Stimulated activated CD4-positive, alpha-beta T cell treated with anti-CD3 and anti-CD28 coated beads, Interleukin-1b, Interleukin-23, amount 100 ng/mL, for 1 hour (primary cell): ENCODE measurements around the gene RABEP2.
"Not testable (repeated sequence)": the region's sequence is repeated elsewhere in the genome, so short reads cannot be mapped to it uniquely, and the experiment has no call there.

Experiments
- DNase-seq, 2 donors: peaks; one replicate each; pipeline ENCODE4 v3.0.0-alpha.2; 2020; ENCODE audit warnings: low read depth in 2 of 2

RABEP2 gene

DNA sequence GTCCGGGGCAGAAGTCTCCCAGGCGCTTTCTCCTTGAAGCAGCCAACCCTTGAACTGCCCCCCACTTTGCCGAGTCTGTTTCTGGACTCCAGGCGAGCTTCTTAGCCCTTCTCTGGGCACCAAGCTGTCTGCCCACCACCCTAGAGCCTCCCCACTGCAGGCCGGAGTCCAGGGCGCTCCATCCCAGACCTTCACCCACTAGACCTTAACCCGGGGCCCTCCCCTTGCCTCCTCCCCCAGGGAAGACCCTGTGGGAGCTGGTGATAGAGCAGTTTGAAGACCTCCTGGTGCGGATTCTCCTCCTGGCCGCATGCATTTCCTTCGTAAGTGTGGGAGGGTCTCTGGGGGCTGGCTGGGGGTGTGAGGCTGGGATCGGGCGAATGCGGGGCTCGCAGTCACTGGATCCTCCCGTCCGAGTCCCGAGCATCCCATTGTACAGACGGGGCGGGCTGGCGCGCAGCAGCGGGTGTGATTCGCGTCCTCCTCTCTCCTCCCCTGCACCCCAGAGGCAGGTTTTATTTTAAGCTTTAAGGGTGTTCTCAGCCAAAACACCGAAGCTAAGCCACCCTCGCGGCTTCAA lies 45.7 kb downstream of the RABEP2 start:
- DNase-seq, result no peak

DNA sequence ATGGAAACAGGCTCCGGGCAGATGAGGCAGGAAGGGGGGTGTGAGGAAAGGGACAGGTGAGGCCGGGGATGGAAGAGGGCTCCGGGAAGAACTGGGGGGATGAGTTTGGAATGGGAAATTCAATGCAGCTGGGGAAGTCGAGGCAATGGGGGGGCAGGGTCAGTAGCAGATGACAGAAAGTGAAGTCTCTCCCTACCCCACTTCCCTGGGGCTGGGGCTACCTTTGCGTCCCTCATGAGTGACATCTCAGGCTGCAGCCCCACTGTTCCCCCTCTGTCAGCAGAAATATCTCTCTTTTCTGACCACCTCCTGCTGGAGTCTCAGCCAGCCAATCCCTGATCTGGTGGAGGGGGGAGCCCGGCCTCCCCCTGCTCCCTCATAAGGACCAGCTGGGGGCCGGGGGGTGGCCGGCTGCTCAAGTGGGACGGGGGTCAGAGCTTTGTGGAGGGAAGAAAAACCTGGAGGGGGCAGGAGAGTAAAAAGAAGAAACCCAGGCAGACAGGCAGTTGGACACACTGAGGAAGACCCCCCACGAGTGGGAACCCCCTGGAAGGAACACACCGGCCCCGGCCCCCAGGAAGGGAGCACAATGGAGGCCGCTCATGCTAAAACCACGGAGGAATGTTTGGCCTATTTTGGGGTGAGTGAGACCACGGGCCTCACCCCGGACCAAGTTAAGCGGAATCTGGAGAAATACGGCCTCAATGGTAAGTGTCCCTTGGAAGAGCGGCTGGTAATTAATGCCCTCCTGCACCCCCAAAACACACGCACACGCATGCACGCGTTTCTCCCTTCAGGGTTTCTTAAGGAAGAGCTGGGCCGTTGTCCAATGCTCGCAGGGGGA lies 46.7 kb downstream of the RABEP2 start, which contains the start of gene ATP2A1:
TSS of gene ATP2A1 (plus strand) at position 406 of the 844 bp plus-strand sequence. CDS start at position 590, 184 bp downstream.
- DNase-seq, result no peak

DNA sequence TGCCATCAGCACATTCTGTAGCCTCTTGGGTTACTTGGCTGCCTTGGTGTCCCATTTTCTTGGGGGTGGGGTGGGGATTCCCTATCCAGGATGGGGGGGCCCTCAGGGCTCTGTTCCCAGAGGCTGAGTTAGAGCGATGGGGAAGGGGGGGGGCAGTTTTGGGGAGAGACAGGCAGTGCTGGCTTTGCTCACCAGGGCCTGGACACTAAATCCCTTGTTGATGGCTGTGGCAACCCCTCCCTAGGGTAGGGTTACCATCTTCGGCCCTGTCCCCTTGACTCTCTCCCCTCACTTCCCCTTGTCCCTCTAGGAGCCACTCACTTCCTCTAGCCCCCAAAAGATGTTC lies 47.4 kb downstream of the RABEP2 start:
- DNase-seq, result no peak

DNA sequence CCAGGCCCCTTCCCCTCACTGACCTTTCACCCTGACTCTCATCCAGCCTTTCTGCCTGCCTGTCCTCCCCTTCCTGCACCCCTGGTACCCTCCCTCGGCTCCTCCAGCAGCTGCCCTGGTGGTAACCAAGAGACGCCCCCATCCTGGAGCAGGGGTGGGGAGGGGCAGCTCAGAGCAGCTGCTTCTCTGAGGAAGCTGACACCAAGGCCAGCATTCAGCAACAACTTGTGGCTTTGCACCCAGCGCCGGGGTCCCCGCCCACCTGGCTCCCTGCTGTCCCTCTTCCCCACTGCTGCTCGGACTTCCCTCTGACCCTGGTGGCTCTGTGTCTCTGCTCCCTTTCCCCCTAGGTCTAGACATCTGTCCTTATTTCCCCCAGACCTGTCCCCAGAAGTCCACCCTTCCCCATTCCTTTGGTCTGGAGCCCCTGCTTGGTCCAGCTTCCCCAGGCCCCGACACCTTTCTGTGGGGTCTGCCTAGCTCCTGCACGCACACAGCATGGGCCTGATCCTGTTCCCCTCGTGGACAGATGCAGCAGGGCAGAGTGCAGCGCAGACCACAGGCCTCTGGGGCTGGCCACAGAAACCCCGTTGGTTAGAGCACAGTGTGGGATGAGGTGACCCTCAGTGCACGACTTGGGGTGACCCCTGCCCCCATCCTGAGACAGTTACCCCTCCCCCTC lies 47.9 kb downstream of the RABEP2 start:
- DNase-seq, result no peak

DNA sequence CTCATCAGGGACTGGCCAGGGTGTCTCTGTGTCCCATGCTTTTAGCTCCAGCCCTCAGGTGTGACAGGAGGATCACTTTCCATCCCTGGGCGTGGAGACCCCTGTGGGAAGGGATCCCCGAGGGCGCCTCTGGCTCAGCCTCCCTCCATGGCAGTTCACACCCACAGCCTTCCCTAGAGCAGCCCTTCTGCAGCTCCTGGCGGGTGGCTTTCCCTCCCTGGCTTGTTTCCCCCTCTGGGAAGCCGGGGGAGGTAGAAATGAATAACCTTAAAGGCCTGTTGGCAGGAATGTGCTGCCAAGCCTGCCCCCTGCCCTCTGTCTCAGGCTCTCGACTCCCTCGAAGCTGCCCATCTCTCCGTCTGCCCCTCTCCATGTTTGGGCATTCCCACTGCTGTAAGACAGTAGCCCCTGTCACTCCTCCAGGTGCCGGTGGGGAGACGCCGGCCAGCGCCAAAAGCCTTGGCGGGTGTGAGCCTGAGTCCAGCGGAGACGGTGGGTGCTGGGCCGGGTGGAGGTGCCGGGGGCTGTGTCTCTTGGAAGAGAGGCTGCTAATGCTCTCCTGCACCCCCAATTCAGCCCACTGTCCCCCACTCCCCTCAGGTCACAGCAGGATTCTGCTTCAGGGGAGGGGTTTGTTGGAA lies 48.9 kb downstream of the RABEP2 start:
- DNase-seq, result no peak

DNA sequence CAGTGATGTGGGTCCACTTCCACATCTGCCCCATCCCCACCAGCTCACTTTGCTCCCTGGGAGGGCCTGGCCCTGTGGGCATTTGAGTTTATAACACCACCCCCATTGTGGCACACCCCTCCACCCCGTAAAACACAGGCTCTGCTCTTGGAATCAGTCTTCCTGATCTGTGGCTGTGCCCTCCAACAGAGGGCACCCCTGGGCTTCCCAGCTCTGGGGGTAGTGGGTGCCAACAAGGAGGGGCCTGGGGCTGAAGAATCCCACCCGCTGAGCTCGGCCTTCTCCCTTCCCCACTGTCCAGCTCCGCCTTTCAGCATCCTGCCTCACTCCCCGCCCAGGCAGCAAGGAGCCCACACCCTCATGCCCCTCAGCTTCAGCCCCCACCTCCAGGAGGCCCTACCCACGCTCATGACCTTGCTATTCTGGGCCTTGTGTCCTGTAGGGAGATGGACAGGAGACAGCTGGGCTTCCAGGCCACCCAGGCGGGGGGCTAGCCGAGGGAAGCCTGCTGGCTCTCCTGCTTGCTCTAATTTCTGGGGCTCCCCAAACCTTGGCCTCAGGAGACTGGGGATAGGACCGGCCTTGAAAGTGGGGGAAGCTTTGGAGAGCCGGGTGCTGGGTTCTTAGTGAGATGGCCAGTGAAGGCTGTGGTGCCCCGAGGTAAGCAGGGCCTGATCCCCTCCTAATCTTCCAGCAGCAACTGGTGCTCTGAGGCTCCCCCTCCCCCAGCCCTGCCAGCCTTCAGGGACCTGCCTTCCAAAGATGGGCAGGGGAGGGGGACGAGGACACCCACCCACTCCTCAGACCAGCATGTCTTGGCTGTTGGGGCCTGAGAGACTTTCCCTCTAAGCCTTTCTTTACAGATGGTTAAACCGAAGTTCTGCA lies 49.7 kb downstream of the RABEP2 start:
- DNase-seq, result no peak

DNA sequence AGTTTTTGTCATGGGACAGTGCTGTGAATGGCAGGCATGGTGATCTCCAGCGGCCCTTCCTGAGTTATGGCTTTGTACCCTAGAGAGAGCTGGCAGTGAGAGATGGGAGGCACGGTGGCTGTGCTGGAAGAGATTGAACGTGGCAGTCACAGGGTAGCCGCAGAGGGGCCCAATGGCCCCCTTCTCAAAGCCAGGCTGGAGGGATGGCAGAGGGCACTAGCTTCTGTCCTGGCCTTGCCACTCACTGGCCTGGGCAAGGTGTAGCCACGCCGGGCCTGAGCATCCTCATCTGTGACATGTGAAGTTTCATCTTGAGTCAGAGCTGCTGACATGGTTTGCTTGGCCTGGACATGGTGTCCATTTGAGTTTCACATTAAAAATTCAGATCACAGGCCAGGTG lies 50.6 kb downstream of the RABEP2 start:
- no peak for DNase-seq

DNA sequence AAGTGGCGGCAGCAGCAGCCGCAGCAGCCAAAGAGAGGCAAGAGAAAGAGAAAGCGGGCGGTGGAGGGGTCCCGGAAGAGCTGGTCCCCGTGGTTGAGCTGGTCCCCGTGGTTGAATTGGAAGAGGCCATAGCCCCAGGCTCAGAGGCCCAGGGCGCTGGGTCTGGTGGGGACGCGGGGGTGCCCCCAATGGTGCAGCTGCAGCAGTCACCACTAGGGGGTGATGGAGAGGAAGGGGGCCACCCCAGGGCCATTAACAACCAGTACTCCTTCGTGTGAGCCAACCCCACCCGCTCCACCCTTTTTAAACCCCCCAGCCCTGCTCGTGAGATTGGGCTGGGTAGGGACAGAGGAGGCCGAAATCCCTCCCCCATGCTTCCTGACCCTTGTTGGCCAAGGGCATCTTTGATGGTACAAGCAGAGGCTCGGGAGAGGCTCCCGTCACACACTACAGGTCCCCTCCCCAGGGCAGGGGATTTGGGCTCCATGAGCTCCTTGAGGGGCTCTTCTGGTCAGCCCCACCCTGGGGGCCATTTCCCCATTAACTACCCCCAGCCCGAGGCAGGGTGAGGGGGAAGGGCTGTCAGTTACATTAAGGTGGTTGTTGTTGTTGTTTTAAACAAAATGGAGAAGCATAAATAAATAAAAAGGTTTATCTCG lies 51.4 kb downstream of the RABEP2 start:
- peak; percentile 30 to 39 for DNase-seq

DNA sequence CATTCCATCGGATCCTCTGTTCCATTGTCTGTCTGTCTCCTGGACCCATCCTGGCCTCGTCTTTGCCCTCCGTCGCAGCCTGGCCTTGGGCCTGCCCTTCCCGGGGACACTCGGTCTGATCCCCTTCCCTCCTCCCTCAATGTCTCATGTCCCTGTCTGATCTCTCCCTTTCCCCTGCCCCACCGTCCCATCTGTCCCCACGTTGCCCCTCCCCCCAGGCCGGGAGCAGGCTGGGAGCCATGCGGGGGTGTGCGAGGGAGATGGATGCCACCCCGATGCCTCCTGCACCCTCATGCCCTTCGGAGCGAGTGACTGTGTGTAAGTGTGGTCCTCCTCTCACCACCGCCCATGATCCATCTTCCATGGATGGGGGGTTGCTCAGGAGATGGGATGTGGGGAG lies 52.1 kb downstream of the RABEP2 start:
- DNase-seq, result no peak

DNA sequence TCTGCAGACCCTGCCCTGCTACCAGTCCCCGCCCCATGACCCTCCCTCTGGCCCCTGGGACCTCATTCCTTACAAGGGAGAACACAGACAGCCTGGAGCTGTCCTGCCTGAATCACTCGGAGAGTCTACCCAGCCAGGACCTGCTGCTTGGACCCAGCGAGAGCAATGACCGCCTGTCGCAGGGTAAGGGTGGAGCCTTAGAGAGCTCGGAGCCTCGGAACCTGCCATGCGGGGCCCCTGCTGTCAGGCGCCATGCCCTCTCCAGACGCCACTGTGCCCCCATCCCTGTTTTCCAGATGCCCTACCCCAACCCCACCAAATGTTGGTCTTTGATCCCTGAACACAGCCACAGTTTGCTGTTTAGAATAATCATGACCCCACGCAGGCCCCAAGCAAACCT lies 55.8 kb downstream of the RABEP2 start:
- no peak for DNase-seq

DNA sequence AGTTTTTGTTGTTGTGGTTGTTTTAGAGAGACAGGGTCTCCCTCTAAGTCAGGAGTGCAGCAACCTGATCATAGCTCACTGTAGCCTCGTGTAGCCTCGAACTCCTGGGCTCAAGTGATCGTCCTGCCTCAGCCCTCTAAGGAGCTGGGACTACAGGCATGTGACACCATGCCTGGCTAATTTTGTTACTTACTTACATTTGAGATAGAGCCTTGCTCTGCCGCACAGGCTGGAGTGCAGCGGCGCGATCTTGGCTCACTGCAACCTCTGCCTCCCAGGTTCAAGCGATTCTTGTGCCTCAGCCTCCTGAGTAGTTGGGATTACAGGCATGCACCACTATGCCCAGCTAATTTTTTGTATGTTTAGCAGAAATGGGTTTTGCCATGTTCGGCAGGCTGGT lies 57.4 kb downstream of the RABEP2 start:
- DNase-seq, result not testable (repeated sequence)

DNA sequence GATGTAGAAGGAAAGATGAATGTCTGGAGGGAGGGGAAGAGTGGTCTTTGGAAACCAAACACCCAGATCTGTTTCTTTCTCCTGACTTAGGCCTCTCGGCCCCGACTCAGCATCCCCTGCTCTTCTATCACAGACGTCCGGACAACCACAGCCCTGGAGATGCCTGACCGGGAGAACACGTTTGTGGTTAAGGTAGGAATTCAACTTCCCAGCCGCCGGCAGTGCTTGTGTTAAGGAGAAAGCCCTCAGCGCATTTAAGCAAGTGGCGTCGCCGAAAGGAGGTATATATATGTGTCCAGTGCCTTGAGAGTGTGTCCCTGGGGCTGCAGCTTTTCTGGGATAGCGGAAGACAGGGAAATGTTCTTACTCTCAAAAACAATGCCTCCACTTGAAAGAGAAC lies 57.8 kb downstream of the RABEP2 start:
- DNase-seq, result no peak

DNA sequence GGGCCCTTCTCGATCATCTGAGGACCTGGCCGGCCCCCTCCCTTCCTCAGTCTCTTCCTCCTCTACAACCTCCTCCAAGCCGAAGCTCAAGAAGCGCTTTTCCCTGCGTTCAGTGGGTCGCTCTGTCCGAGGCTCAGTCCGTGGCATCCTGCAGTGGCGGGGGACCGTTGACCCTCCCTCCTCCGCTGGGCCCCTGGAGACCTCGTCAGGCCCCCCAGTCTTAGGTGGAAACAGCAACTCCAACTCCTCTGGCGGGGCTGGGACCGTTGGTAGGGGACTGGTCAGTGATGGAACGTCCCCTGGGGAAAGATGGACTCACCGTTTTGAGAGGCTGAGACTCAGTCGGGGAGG lies 58.6 kb downstream of the RABEP2 start:
- DNase-seq, result no peak

DNA sequence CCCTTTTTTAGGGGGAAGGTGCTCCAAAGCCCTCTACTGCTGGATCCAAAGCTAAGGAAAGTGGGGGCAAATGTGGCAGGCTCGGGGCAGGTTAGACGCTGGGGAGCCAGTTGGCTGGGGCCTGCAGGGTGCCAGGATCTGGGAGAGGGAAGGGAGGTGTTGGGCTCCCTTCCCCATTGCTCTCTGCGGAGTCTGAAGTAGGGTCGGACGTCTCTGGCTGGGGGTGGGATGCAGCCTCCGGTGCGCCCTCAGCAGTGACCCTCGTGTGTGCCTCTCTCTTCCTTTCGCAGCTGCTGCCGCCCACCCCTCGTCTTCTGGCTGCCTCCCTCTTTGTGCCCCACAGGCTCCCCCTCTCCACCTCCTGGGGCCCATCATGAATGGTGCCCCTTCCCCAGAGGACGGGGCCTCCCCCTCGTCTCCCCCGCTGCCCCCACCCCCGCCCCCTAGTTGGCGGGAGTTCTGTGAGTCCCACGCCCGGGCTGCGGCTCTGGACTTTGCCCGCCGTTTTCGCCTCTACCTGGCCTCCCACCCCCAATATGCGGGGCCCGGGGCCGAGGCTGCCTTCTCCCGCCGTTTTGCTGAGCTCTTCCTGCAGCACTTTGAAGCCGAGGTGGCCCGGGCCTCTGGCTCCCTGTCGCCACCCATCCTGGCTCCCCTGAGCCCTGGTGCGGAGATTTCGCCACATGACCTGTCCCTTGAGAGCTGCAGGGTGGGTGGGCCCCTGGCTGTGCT lies 59.1 kb downstream of the RABEP2 start:
- no peak for DNase-seq

DNA sequence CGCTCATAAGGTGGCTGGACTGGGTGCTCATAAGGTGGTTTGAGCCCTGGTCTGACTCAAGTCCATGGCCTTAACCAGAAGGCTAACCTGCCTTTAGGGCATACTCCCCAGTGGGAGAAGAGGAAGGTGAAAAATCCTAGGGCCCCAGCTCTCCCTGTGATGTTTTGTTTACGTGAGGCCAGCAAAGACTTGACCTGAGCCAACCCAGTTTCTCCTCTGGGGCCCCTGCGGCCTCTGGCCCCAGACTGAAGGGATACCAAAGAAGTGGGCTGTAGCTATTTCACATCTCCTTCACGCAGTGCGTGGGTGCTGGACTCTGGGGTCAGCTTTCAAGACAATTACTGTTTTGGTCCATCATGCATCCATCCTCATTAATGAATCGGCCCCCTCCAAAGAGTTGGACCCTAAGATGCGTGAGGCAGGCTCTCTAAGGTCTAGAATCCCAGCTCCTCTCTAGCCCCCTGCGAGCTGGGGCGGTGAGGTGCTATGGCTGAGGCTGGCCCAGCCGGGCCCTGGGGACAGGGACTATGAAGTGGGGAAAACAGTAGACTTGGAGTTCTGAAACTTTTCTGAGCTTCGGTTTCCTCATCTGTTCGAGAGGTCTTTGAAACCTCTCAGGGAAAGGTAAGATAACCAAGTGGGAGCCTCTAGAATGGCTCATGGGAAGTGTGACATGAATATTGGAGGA lies 59.9 kb downstream of the RABEP2 start:
- no peak for DNase-seq

DNA sequence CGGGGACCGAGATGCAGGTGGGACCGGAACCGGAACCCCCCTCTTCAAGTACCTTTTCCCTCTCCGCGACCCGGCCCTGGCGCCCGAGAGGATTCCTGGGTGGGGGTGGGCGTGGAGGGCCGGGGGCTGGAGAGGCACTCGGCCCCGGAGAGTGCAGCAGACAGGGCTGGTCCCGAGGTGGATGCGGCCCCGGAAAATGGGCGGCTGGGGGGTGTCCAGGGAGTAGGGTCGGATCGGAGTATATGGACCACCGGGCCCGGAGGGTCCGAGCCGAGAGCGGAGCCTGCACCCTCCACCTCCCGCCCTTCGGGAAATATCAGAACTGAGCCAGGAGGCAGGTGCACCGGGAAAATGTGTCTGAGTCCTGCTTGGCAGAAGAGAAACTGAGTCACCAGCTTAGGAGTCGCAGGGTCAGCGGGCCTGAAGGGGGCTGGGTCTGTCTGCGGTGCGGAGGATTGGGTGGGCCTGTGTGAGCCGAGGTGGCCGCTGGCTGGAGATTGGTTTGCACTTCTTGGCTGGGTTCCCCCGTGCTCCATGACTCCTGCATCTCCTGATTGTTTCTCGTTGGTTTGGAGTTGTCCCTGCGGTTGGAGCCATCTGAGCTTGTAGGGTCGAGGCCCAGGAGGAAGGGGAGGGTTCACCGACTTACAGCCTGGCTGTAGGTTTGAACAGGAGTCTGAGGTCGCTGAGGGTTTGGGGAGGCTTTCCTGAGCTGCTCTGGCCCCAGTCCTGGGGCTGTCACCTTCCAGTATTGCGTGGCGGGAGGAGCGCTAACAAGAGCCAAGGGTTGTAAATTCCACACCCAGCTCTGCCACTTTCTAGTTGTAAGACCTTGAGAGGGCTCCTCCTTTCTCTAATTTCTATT lies 60.9 kb downstream of the RABEP2 start:
- DNase-seq, result no peak

DNA sequence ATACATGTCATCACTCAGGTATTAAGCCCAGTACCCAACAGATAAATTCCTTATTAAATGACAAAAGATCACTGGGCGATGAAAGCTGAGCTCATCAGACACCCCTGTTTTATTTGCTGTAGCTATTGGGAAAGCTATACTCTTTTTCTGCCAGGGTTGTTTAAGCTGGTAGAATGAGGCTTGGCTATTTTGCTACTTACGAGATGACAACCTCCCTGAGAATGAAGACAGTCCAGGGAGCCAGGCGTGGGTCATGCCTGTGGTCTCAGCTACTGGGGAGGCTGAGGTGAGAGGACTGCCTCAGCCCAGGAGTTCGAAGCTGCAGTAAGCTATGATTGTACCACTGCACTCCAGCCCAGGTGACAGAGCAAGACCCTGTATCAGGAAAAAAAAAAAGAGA lies 65.7 kb downstream of the RABEP2 start:
- DNase-seq, result no peak

DNA sequence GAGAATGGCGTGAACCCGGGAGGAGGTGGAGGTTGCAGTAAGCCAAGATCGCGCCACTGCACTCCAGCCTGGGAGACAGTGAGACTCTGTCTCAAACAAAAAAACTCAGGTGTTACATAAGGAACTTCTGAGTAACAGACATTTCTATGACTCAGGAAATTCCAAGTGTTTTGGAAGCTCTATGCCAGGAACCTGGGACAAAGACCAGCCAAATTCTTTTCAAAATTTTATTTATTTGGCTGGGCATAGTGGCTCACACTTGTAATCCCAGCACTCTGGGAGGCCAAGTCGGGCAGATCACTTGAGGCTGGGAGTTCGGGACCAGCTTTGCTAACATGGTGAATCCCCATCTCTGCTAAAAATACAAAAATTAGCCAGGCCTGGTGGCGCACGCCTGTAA lies 66.6 kb downstream of the RABEP2 start:
- DNase-seq, result no peak
